ENCODE data around the gene SERHL2.
A peak's percentile ranks its signal among the peaks of the same experiment; 100 is the strongest.
"Not testable (repeated sequence)": the region's sequence is repeated elsewhere in the genome, so short reads cannot be mapped to it uniquely, and the experiment has no call there.

SERHL2 gene

DNA sequence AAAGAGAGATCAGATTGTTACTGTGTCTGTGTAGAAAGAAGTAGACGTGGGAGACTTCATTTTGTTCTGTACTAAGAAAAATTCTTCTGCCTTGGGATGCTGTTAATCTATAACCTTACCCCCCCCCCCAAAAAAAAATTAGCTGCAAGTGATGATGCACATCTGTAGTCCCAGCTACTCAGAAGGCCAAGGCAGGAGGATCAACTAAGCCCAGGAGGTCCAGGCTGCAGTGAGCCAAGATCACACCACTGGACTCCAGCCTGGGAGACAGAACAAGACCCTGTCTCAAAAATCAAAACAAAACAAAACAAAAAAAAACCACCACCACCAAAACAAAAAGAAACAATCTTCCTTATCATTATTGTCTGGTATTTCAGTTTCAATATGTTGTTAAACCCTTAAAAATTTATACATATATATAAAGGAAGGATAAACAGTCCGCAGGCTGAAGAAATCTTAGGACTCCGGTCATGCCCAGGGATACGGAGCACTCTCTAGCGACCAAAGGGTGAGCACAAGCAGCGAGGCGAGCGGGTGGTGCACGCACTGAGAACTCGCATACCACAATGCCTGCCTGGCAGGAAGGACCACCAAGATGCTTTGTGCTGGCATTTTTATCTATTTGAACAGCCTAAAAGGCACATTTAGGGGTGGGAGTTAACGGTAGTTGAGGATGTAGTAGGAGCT is 54.5 kb downstream of the SERHL2 start:
- no peak for DNase-seq (ENCODE audit: low read depth)

DNA sequence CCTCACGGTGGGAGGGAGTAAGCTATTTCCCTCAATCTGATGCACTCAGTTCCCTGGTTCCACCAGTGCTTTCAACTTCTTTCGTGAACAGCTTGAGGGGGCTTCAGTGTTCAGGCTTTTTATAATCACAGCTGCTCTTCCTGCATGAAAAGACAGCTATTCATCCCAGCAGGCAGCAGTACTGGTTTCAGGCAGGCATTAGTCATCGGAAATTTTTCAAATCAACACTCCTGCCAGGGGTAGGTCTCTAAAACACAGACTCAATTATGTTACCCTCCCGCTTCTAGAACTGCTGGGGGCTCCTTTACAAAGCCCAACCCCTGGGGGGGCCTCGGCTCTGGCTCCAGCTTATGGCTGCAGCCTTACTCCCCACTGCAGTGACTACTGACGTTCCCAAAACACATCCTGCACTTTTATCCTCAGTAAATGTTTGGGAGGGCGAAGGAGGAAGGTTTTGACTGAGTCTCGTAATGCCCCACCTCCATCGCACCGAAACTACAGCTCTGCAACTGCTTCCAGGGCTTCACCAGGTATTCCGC is 55.1 kb downstream of the SERHL2 start:
- no peak for DNase-seq (ENCODE audit: low read depth)

GRCh38 chr22:42610186-42610585 is 56.4 kb downstream of the SERHL2 start:
- DNase-seq (ENCODE audit: low read depth), result no peak

DNA sequence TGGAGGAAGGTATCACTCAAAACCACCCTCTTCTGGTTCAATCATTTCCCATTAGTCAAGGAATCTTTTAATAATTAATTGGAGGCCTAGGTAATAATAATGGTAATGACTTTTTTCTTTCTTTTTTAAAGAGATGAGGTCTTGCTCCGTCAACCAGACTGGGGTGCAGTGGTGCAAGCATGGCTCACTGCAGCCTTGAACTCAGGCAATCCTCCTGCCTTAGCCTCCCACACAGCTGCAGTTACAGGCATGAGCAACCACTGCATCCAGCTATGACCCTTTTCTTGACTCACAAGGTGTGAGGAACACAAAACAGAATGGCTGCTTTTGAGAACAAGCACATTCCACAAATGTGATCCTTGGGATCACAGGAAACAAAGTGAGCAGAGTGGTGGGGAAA is 57.3 kb downstream of the SERHL2 start:
- DNase-seq (ENCODE audit: low read depth), result no peak

DNA sequence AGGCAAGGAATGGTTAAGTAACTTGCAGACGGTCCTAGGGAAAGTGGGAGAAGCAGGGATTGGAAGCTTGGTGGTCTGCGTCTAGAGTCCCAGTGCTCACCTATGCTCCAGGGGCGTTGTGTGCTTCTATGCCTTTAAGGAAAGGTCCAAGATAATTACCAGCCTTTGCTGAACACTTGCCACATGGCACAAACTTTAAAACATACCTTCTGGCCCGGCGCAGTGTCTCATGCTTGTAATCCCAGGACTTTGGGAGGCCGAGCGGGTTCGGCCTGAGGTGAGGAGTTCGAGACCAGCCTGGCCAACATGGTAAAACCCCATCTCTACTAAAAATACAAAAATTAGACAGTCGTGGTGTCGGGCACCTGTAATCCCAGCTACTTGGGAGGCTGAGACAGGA is 58.6 kb downstream of the SERHL2 start:
- no peak for DNase-seq (ENCODE audit: low read depth)

- no peak for DNase-seq (ENCODE audit: low read depth)
Measured at GRCh38 chr22:42613872-42614301, 60.1 kb downstream of the SERHL2 start.

DNA sequence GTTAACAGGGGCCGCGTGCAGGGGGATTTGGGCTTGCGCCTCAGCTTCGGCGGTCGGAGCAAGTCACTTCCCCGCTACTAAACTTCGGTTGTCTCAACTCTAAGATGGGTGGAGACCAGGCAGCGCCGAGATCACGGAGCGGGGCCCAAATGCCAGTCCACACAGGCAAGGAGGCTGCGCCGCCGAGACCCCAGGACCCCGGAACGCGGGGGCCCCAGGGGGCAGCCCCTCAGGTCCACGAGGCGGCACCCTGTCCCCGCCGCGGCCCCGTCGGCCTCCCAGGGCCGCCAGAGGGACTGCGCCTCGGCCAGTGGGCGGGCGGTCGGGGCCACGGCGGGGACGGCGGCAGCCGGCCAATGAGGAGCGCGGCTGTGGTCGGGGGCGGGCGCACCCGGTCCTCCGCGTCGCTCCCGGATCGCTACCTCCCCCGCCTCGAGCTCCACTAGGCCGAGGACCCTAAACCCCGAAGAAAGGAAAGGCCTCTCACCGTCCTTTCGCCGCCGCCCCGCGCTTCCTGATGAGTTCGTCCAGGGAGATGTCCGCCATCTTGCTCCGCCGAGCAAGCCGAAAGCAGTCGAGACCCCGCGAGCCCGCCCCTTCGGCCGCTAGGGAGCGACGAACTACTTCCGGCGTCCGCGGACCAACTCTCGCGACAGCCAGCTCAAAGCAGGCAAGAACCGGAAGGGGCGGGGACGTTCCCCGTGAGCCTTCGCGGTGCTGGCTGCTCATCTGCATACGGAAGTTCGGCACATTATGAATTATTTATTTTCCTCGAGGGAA is 60.7 kb downstream of the SERHL2 start, which contains the start of gene POLDIP3:
TSS of gene POLDIP3 (minus strand) at position 572 of the 780 bp plus-strand sequence. CDS start at position 546, 26 bp downstream.
- peak; percentile 99 for DNase-seq (ENCODE audit: low read depth)

DNA sequence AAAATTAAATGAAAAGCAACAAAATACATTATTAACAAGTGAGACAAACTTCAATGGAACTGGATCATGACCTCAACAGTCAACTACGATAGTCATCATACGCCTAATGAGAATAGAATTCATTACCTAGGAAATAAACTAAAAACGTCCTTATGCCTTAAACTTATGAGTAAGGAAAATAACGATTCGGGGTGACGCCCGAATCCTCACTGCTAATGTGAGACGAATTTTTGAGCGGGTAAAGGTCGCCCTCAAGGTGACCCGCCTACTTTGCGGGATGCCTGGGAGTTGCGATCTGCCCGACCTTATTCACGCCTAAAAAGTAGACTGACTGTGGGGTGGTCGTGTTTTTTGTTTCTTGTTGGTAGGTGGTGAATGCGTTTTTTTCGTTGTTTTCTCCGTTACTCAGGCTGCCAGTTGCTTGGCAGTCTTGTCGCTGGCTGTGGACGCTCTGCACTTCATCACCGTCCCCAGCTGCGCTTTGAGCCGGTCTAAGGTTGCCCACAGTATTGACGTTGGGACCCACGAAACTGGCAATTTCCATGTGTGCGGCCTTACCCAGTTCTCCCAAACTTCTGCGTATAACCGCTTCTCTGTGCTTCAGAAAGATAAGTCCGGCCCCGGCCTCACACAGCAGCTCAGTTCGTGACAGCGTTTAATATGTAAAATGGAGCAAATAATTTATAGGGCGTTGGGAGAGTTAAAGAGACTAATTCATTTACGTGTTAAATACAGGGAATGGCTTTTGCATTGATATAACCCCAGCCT is 61.5 kb downstream of the SERHL2 start:
- DNase-seq (ENCODE audit: low read depth), result peak; percentile 68

DNA sequence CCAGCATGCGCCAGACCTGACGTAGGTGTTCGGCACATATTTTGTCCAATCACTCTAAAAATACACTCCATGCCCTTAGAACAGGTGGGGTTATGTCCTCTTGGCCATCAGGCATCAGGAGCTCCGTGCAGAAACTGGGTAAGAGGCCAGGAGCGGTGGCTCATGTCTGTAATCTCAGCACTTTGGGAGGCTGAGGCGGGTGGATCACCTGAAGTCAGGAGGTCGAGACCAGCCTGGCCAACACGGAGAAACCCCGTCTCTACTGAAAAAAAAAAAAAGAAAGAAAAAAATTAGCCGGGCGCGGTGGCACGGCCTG is 62.1 kb downstream of the SERHL2 start:
- DNase-seq (ENCODE audit: low read depth), result not testable (repeated sequence)

GRCh38 chr22:42617155-42617983 is 63.6 kb downstream of the SERHL2 start:
- DNase-seq (ENCODE audit: low read depth), result no peak

GRCh38 chr22:42619261-42620063 is 65.7 kb downstream of the SERHL2 start:
- no peak for DNase-seq (ENCODE audit: low read depth)

- no peak for DNase-seq (ENCODE audit: low read depth)
Measured at GRCh38 chr22:42620084-42620483, 66.3 kb downstream of the SERHL2 start.

GRCh38 chr22:42621505-42622002 is 67.8 kb downstream of the SERHL2 start:
- no peak for DNase-seq (ENCODE audit: low read depth)

DNA sequence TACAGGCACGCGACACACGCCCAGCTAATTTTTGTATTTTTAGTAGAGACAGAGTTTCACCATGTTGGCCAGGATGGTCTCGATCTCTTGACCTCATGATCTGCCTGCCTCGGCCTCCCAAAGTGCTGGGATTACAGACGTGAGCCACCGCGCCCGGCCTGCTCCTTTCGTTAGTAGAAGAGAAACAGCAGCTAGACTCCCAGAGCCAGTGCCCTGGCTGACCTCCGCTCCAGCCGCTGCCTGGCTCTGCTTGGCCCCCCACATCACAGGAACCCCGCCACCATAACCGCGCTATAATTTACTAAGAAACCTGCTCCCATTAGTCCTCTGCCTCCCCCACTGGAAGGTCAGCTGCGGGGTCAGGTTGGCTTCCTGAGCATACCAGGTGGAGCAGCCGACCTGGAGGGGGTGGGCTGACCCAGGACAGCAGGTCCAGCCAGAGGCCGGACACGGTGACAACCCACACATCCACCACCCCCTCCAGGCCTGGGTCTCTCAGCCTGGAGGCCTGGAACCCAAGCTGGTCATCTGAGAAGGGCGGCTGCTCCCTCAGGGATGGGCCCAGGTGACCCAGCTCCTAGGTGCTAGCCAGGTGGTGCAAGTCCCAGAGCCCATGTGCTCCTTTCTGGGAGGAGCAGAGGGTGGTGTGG is 68.4 kb downstream of the SERHL2 start:
- DNase-seq (ENCODE audit: low read depth), result no peak

- DNase-seq (ENCODE audit: low read depth), result no peak
Measured at GRCh38 chr22:42623301-42623751, 69.6 kb downstream of the SERHL2 start.

Measured in stimulated activated CD8-positive, alpha-beta memory T cell treated with anti-CD3 and anti-CD28 coated beads, Interleukin-12 subunit alpha, Interleukin-12 subunit beta, amount 100 ng/mL, for 1 hour (primary cell).